ENCODE results near the gene ZNF740.

DNA sequence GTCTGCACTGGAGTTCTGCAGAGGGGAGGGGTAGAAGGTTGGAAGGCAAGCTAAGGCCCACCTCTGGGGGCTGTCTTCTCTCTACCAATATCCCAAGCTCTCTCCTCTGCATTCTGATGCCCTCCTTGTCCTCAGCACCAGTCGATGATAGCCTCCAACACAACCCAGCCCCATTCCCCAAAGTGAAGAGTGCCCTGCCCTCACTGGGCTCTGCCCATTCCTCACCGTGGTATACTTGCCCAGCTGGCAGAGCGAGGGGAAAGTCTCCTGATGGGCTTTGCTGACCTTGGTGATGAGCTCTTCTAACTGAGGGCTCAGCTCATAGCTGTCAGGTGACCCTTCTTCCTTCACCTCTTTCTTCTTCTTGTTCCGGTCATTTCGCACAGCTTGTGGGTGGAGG, 33.7 kb downstream of the ZNF740 start:
- TF ChIP-seq, protein P1, sequence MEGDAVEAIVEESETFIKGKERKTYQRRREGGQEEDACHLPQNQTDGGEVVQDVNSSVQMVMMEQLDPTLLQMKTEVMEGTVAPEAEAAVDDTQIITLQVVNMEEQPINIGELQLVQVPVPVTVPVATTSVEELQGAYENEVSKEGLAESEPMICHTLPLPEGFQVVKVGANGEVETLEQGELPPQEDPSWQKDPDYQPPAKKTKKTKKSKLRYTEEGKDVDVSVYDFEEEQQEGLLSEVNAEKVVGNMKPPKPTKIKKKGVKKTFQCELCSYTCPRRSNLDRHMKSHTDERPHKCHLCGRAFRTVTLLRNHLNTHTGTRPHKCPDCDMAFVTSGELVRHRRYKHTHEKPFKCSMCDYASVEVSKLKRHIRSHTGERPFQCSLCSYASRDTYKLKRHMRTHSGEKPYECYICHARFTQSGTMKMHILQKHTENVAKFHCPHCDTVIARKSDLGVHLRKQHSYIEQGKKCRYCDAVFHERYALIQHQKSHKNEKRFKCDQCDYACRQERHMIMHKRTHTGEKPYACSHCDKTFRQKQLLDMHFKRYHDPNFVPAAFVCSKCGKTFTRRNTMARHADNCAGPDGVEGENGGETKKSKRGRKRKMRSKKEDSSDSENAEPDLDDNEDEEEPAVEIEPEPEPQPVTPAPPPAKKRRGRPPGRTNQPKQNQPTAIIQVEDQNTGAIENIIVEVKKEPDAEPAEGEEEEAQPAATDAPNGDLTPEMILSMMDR (conservative IDR thresholded peaks at IDR 0.05) = no peak
- TF ChIP-seq ZFX (IDR thresholded peaks at IDR 0.05) = no peak

Data from C4-2B (cell line).